ENCODE data around the gene ZNF335.
A peak's percentile ranks its signal among the peaks of the same experiment; 100 is the strongest.
"Not testable (repeated sequence)": the region's sequence is repeated elsewhere in the genome, so short reads cannot be mapped to it uniquely, and the experiment has no call there.

ZNF335 gene

GRCh38 chr20:45931680-45932079 lies 40.3 kb downstream of the ZNF335 start:
- DNase-seq, result not testable (repeated sequence)

DNA sequence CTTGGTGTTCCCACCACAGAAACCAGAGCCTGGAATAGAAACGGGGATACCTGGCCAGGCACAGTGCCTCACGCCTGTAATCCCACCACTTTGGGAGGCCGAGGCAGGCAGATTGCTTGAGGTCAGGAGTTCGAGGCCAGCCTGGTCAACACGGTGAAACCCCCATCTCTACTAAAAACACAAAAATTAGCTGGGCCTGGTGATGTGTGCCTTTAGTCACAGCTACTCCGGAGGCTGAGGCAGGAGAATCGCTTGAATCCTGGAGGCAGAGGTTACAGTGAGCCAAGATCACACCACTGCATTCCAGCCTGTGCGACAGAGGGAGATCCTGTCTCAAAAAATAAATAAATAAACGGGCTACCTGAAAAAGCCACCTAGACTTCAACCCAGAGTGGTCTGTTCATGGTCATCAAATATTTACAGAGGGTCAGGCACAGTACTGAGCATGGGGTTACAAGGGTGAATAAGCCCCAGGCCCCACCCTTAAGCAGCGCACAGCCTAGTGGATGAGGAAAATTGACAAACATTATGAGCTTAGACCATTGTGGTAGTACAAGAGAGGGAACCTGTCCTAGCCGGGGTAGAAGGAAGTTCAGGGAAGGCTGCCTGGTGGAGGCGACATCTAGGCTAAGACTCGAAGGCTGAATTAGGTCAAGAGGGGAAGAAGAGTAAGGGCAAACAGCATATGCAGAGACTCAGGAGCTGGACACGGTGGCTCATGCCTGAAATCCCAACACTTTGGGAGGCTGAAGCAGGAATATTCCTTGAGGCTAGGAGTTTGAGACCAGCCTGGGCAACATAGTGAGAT lies 44.7 kb downstream of the ZNF335 start:
- DNase-seq, result no peak

DNA sequence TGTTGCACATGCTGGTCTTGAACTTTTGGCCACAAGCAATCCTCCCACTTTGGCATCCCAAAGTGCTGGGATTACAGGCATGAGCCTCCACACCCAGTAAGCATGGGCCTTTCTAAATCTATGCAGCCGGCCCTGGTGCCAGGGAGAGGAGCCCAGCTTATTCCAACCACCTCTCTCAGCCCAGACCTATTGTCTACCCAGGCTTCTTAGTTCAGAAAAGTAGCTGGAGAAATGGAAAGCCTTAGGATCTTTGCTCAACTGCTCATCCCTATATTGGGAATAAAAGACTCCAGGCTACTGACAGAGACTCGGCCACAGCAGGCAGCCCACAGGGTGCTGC lies 45.3 kb downstream of the ZNF335 start:
- no peak for DNase-seq

- no peak for DNase-seq
Observed at GRCh38 chr20:45925821-45926506, 46.0 kb downstream of the ZNF335 start.

GRCh38 chr20:45924391-45925261 lies 47.4 kb downstream of the ZNF335 start:
- no peak for DNase-seq

DNA sequence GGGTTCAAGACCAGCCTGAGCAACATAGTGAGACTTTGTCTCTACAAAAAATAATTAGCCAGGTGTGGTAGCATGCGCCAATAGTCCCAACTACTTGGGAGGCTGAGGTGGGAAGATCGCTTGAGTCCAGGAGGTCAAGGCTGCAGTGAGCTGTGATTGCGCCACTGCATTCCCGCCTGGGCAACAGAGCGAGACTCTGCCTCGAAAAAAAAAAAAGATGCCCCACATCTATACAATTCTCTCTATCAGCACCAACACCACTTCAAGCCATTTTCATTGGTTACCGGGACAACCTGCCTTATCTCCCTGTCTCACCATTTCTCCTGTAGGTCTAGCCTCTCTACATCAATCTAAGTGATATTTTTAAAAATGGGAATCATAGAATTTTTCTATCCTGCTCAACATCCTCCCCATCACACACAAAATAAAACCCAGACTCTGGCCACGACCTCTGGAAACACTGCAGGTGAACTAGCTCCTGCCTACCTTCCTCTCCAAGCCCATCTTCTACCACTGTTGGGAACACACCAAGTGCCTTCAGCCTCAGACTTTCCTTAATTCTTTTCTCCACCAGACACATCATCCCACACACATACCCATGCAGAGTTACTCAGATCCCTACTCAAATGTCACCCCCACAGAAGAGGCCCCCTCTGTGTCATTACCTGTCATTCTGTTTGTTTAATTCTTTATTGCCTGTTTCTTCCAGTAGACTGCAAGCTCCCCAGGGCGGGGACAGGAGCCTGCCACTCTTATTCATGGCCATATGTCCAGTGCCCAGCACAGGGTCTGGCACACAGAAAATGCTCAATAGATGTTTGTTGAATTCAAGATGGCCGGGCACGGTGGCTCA lies 50.4 kb downstream of the ZNF335 start:
- DNase-seq, result no peak

DNA sequence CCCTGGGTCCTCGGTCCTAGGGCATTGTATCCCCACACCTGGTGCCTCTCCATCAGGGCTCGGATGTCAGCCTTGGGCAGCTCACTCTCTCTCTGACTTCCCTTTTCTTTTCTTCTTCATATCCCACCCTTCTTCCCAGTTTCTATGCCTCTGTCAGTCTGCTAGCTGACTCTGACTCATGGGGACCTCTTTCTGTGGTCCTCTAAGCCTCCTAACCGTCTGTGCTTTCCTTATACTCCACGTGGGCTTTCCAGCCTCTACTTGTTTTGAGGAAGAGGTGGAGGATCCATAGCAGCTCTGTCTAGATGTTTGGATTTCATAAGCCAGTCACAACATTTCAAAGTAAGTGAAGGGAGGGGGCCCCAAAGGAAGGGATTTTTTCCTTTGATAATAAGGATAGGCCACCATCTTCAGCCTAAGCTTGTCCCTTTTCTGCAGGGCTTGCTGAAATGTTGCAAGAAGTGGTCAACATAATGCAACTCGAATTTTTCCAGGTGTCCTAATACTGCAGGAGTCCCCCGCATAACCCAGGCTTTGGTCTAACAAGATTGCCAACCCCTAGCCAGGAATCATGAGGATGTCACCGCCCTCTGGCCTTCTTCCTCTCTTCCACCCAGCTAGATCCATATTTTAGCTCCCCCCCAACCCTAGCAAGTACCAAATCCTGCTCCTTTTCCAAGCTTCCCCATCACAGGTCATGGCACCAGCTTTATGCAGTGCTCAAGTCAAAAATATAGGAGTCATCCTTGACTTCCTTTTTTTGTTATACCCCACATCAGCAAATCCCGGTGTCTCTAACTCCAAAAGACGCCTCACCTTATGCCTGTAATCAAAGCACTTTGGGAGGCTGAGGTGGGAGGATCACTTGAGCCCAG lies 51.3 kb downstream of the ZNF335 start:
- no peak for DNase-seq

GRCh38 chr20:45919542-45920399 lies 52.2 kb downstream of the ZNF335 start:
- DNase-seq, result no peak

DNA sequence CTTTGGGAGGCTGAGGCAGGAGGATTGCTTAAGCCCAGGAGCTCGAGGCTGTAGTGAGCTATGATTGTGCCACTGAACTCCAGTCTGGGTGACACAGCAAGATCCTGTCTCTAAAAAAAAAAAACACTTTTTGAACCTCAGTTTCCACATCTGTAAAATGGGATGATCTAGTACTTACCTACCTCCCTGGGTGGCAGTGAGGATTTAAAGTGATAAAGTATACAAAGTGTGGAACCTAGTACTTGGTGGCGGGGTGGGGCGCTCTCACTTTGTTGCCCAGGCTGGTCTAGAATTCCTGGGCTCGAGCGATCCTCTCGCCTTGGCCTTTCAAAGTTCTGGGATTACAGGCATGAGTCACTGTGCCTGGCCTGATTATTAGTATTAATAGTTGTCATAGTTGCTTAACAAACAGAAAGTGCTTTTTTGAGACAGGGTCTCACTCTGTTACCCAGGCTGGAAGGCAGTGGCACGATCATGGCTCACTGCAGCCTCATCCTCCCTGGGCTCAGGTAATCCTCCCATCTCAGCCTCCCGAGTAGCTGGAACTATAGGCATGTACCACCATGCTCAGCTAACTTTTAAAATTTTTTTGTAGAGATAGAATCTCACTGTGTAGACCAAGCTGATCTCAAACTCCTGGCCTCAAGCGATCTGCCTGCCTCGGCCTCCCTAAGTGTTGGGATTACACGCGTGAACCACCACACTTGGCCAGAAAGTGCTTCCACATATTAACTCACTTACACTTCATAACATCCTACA lies 53.0 kb downstream of the ZNF335 start:
- DNase-seq, result no peak

GRCh38 chr20:45918182-45918737 lies 53.7 kb downstream of the ZNF335 start:
- DNase-seq, result no peak

- no peak for DNase-seq
Observed at GRCh38 chr20:45917790-45918141, 54.2 kb downstream of the ZNF335 start.

GRCh38 chr20:45913116-45913515 lies 58.9 kb downstream of the ZNF335 start:
- no peak for DNase-seq

- DNase-seq, result no peak
Observed at GRCh38 chr20:45912344-45912682, 59.7 kb downstream of the ZNF335 start.

DNA sequence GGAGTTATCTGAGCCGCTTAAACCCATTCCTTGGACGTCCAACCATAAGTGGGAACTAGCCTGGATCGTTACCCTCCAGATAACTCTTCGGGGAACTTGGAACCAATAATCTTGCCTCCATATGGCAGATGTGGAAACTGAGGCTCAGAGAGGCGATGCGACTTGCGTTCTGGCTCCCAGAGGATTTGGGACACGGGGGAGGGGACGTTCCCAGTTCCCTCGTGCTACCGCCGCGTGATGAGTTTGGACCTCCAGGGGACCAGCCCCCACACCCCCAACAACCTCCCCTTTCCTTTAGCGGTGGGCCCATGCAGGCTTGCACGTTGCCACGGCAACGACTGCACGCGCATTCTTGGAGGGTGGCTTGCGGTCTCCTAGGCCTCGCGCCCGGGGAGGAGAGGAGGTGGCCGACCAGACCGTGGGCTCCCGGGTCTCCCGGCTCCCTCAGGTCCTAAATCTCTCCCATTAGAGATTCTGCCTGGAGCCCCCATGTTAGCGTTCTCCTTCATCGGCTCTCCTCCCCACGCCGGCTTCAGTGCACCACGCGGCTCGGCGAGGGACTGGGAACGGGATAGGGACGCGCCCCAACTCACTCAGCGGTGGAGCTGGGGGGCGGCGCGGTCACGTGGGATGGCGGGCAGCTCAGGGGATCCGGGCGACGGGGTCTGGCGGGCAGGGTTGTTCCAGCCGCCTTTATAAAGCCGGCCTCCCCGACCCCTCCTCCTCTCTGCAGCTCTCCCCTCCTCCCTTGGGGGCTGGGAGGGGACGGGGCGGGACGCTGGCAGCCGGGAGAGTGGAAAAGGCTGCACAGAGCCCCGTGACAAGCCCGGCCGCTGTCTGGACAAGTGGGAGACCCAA lies 60.3 kb downstream of the ZNF335 start, which contains the start of gene PLTP:
Gene PLTP, minus strand, starts transcription at position 670 of the 858 bp plus-strand sequence. CDS start 703 bp downstream, outside the sequence.
- DNase-seq, result peak; percentile 20

DNA sequence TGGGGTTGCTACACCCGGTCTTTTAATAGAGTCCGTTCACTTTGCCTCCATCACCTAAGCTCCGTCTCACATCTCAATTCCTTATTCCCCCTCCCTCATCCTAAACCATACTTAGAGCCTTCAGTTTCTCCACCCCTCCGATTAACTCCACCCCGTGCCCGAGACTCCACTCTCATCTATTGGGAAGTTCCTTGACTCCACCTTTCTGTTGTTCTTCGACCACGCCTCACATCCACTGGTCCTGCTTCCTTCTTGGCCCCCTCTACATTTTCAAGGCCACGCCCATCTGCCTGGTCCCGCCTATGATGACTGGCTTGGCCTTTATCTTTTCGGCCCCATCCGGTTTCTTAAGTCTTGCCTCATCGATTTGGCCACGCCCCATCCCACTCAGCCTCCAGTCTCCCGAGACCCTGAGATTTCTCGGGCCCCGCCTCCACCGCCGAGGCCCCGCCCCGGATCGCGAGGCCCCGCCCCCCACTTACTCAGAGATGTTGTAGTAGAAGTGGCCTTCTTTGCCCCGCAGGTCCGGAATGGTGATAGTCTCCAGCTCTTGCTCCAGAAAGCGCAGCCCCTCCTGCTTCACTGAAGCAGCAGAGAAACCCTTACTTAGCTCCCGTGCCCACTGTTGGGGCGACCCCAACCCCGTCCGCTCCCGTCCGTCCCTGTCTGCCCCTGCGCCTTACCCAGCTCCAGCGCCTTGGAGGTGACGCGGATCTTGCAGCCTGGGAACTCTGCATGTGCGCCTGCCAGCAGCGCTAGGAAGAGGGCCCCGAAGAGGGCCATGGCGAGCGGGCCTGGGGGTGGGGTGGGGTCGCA lies 61.1 kb downstream of the ZNF335 start:
- DNase-seq, result peak; percentile 89

DNA sequence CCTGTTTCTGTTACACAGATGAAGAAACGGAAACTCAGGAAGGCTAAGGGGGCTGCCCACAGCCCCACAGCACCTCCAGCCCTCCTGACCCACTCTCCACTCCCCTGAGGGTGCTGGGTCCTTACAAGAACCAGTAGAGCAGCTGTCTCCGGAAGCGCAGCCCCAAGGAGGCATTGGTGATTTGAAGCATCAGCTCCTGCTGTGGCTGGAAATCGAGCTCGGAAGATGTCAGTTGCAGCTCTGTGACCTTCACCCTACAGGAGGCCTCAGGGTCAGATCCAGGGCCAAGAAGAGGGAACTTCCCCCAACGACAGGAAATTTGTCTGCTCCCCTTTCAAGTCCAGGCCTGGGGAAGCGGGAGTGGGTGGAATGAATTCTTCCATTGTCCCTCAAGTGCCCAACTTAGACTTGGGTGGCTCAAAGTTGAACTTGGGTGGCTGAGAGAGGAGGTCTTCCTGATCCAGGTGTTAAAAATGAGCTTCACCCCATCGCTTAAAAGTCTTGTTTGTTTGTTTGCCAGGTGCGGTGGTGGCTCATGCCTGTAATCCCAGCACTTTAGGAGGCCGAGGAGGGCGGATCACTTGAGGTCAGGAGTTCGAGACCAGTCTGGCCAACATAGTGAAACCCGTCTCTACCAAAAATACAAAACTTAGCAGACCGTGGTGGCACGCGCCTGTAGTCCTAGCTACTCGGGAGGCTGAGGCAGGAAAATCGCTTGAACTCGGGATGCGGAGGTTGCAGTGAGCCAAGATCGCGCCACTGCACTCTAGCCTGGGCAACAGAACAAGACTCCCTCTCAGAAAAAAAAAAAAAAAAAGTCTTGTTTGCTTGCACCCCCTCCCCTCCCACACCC lies 62.0 kb downstream of the ZNF335 start:
- DNase-seq, result no peak
